Activated naive CD8-positive, alpha-beta T cell treated with anti-CD3 and anti-CD28 coated beads for 36 hours (primary cell): ENCODE results near the gene SKP2. TPM values are rescaled to one million over a fixed set of nuclear protein-coding genes. Genes with fewer than 3 reads are reported as not detected.
"Not testable (repeated sequence)": the region's sequence is repeated elsewhere in the genome, so short reads cannot be mapped to it uniquely, and the experiment has no call there.

Experiments used
- DNase-seq: peaks from one replicate; pipeline ENCODE4 v3.0.0; 2021
- H3K27ac Mint-ChIP-seq: one replicate; pipeline ENCODE4 v1.8.0; 2022; ENCODE audit warnings: mild to moderate bottlenecking, moderate library complexity, mixed read lengths
- H3K27me3 Mint-ChIP-seq: one replicate; pipeline ENCODE4 v1.8.0; 2022; ENCODE audit warnings: mild to moderate bottlenecking, mixed read lengths
- H3K36me3 Mint-ChIP-seq: one replicate; pipeline ENCODE4 v1.8.0; 2021; ENCODE audit warnings: mild to moderate bottlenecking, mixed read lengths
- H3K4me1 Mint-ChIP-seq: one replicate; pipeline ENCODE4 v1.8.0; 2021; ENCODE audit warnings: mixed read lengths
- H3K4me3 Mint-ChIP-seq: one replicate; pipeline ENCODE4 v1.8.0; 2022; ENCODE audit warnings: mild to moderate bottlenecking, moderate library complexity, mixed read lengths
- H3K9me3 Mint-ChIP-seq: one replicate; pipeline ENCODE4 v1.8.0; 2022; ENCODE audit warnings: mixed read lengths
- total RNA-seq, 2 experiments: library from RNA; stranded (reverse); gene quantifications; one replicate each; pipeline ENCODE4 v1.2.3, GENCODE V29; 2021

SKP2 gene
- total RNA-seq = 10 to 100 TPM; 61.6 to 63.4 TPM

- peaks cover 36% of the 10 kb centered on the region for H3K36me3 Mint-ChIP-seq
- H3K27me3 Mint-ChIP-seq = no peaks in the 10 kb centered on the region
- DNase-seq = peak; percentile 97
- peak within 1 kb of the TSS; percentile 93 for H3K27ac Mint-ChIP-seq
- H3K9me3 Mint-ChIP-seq = no peaks in the 10 kb centered on the region
- peak within 1 kb of the TSS; percentile 88 for H3K4me3 Mint-ChIP-seq
- H3K4me1 Mint-ChIP-seq = peaks cover 47% of the 10 kb centered on the region
These were observed at the start of gene SKP2, which contains the start of gene LMBRD2 for GRCh38 chr5:36151434-36152323. SKP2 (plus strand) TSS chr5:36152111; CDS start chr5:36152263, 152 bp downstream. LMBRD2 (minus strand) TSS chr5:36151887; CDS start chr5:36143349, 8,538 bp downstream.

GRCh38 chr5:36105819-36106218, 46.1 kb upstream of the SKP2 start:
- Mint-ChIP-seq H3K27me3 (no peaks in the 10 kb centered on the region), H3K4me3 (no peak overlapping the region), H3K9me3 (no peaks in the 10 kb centered on the region), H3K36me3 (peaks cover 23% of the 10 kb centered on the region), H3K4me1 (no peaks in the 10 kb centered on the region), H3K27ac (no peak overlapping the region)
- DNase-seq = no peak

GRCh38 chr5:36108758-36109460, 43.0 kb upstream of the SKP2 start:
- Mint-ChIP-seq H3K27ac (no peak overlapping the region), H3K27me3 (no peaks in the 10 kb centered on the region), H3K4me1 (no peaks in the 10 kb centered on the region), H3K36me3 (peaks cover 22% of the 10 kb centered on the region), H3K9me3 (no peaks in the 10 kb centered on the region), H3K4me3 (no peak overlapping the region)
- no peak for DNase-seq

DNA sequence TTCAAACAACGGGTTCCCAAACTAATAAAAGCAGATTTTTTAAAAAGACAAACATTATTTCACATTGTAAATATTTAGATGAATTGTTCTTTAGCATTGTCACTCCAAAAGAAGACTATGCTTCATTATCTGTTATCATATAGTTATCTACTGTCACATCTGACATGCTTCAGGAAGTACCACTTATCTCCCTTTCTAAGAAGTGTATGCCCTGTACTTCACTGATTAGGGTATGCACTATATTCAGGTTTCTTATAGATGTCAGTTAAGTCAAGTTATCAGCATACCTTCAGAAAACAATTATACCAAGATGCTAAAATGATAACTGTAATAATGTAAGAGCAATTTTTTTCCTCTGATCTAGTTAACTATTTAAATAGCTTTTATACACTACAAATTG, 40.7 kb upstream of the SKP2 start:
- Mint-ChIP-seq H3K4me1 (no peaks in the 10 kb centered on the region), H3K36me3 (peaks cover 25% of the 10 kb centered on the region), H3K4me3 (no peak overlapping the region), H3K9me3 (no peaks in the 10 kb centered on the region), H3K27ac (no peak overlapping the region), H3K27me3 (no peaks in the 10 kb centered on the region)
- no peak for DNase-seq

- DNase-seq = no peak
- Mint-ChIP-seq H3K4me1 (peaks cover 7% of the 10 kb centered on the region), H3K27ac (no peak overlapping the region), H3K36me3 (peaks cover 44% of the 10 kb centered on the region), H3K27me3 (no peaks in the 10 kb centered on the region), H3K9me3 (peaks cover 16% of the 10 kb centered on the region), H3K4me3 (no peak overlapping the region)
These were observed 26.0 kb upstream of the SKP2 start for GRCh38 chr5:36125868-36126267.

DNA sequence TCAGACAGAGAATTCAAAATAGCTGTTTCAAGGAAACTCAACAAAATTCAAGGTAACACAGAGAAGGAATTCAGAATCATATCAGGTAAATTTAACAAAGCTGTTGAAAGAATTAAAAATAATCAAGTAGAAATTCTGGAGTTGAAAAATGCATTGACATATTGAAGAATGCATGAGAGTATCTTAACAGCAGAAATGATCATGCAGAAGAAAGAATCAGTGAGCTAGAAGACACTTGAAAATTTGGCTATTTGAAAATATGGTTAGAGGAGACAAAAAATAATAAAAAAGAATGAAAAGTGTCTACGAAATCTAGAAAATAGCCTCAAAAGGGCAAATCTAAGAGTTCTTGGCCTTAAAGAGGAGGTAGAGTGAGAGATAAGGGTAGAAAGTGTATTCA, 23.1 kb upstream of the SKP2 start:
- Mint-ChIP-seq H3K4me1 (peaks cover 11% of the 10 kb centered on the region), H3K27ac (no peak overlapping the region), H3K36me3 (peaks cover 56% of the 10 kb centered on the region), H3K4me3 (no peak overlapping the region), H3K27me3 (no peaks in the 10 kb centered on the region), H3K9me3 (peaks cover 16% of the 10 kb centered on the region)
- DNase-seq = no peak

DNA sequence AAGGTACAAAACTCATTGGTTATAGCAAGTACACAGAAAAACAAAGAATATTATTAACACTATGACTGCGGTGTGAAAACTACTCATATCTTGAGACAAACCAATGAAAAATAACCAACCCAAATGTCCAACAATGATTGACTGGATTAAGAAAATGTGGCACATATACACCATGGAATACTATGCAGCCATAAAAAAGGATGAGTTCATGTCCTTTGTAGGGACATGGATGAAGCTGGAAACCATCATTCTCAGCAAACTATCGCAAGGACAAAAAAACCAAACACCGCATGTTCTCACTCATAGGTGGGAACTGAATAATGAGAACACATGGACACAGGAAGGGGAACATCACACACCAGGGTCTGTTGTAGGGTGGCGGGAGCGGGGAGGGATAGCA, 22.2 kb upstream of the SKP2 start:
- H3K4me3 Mint-ChIP-seq, DNase-seq, H3K27me3 Mint-ChIP-seq, H3K27ac Mint-ChIP-seq: not testable (repeated sequence)
- peaks cover 11% of the 10 kb centered on the region for H3K4me1 Mint-ChIP-seq
- peaks cover 56% of the 10 kb centered on the region for H3K36me3 Mint-ChIP-seq
- H3K9me3 Mint-ChIP-seq = peaks cover 16% of the 10 kb centered on the region

DNA sequence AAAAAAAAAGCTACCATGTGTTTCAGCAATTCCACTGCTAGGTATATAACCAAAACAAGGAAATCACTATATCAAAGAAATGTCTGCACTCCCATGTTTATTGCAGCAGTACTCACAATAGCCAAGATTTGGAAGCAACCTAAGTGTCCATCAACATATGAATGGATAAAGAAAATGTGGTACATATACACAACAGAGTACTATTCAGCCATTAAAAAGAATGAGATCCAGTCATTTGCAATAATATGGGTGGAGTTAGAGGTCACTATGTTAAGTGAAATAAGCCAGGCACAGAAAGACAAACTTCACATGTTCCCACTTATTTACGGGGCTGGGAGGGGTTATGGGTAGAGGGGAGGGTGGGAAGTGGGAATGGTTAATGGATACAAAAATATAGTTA, 18.9 kb upstream of the SKP2 start:
- H3K36me3 Mint-ChIP-seq = peaks cover 52% of the 10 kb centered on the region
- H3K9me3 Mint-ChIP-seq = peaks cover 14% of the 10 kb centered on the region
- H3K4me3 Mint-ChIP-seq, H3K27me3 Mint-ChIP-seq, DNase-seq, H3K27ac Mint-ChIP-seq, H3K4me1 Mint-ChIP-seq: not testable (repeated sequence)

- no peak overlapping the region for H3K4me3 Mint-ChIP-seq
- H3K4me1 Mint-ChIP-seq = peaks cover 3% of the 10 kb centered on the region
- peaks cover 52% of the 10 kb centered on the region for H3K36me3 Mint-ChIP-seq
- DNase-seq = no peak
- H3K27ac Mint-ChIP-seq = no peak overlapping the region
- no peaks in the 10 kb centered on the region for H3K27me3 Mint-ChIP-seq
- H3K9me3 Mint-ChIP-seq = peaks cover 4% of the 10 kb centered on the region
These were observed 15.9 kb upstream of the SKP2 start for GRCh38 chr5:36135988-36136387.

DNA sequence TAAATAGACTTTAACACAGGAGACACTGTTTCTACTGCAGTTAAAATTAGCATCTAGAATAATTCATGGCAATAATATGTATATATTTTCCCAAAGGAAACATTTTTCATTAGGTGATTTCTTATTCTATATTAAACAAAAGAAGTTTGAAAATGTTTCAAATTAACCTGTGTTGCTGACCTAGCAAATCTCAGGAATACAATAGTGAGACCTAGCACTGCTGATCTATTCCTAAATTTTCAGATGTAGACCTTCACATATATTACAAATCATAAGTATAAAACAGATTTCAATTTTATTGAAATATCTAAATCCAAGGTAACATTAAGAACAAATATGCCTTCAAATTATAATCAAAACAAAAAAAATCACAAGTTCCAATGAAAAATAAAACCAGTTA, 15.3 kb upstream of the SKP2 start:
- DNase-seq = no peak
- Mint-ChIP-seq H3K36me3 (peaks cover 49% of the 10 kb centered on the region), H3K27ac (no peak overlapping the region), H3K9me3 (peaks cover 4% of the 10 kb centered on the region), H3K4me3 (no peak overlapping the region), H3K4me1 (peaks cover 2% of the 10 kb centered on the region), H3K27me3 (no peaks in the 10 kb centered on the region)

DNA sequence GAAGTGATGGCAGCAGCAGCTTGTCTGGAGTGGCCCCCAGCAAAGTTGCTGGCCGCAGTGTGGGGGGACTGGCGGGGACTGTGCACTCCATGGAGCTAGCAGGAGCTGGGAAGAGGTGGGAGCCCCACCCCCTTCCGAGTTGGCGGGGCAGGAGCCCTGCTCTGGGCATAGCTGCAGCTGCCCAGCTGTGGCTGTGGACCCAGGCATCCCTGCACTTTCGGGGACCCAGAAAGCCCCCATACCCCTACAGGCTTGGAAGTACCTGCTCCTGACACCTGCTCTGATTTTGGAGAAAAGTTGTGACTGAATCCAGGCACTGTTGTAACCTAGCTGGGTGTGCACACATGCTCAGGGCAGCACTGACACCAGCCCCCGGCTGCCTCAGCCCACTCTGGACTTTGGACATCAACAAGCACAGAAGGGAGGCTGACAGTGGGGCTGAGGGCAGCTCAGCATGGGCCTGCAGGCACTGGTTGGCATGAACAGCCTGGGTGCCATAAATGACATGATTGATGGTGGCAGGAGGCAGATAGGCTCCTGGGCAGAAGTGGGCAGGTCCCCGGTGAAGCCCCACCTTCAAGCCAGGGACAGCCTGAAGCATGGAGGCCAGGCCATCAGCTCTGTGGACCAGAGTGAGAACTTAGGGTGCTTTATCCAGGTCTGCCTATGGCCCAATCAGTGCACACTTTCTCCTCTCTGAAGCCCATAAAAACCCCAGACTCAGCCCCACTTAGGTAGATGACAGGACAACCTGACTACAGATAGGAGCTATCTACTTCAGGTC, 12.8 kb upstream of the SKP2 start:
- Mint-ChIP-seq H3K4me3 (no peak overlapping the region), H3K27ac (no peak overlapping the region)

DNA sequence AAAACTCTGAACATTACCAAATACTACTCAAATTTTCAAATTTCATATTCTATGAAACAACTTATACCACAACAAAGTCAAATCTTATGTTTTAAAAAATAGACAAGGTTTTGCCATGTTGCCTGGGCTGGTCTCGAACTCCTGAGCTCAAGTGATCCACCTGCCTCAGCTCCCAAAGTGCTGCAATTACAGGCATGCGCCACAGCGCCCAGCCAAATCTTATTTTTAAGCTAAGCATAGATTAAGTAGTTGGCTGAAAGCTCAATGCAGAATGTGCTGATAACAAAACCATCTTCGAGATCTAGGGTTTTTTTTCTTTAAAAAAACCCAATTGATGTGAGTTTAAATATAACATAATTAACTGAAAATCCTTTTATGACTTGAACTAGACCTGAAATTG, 6.6 kb upstream of the SKP2 start:
- Mint-ChIP-seq H3K27ac (no peak overlapping the region), H3K4me1 (peaks cover 23% of the 10 kb centered on the region), H3K36me3 (peaks cover 17% of the 10 kb centered on the region), H3K4me3 (no peak overlapping the region), H3K9me3 (peaks cover 2% of the 10 kb centered on the region), H3K27me3 (no peaks in the 10 kb centered on the region)
- DNase-seq = no peak

More for the DNA sequence above, 12.8 kb upstream of the SKP2 start:
- no peak for DNase-seq
- H3K9me3 Mint-ChIP-seq = peaks cover 4% of the 10 kb centered on the region
- no peaks in the 10 kb centered on the region for H3K4me1 Mint-ChIP-seq
- H3K27me3 Mint-ChIP-seq = no peaks in the 10 kb centered on the region
- peaks cover 45% of the 10 kb centered on the region for H3K36me3 Mint-ChIP-seq

- H3K27ac Mint-ChIP-seq = no peak overlapping the region
- no peaks in the 10 kb centered on the region for H3K27me3 Mint-ChIP-seq
- H3K9me3 Mint-ChIP-seq = no peaks in the 10 kb centered on the region
- DNase-seq = no peak
- peaks cover 27% of the 10 kb centered on the region for H3K4me1 Mint-ChIP-seq
- H3K4me3 Mint-ChIP-seq = no peak overlapping the region
- H3K36me3 Mint-ChIP-seq = peaks cover 9% of the 10 kb centered on the region
These were observed 5.5 kb upstream of the SKP2 start for GRCh38 chr5:36146390-36146789.

DNA sequence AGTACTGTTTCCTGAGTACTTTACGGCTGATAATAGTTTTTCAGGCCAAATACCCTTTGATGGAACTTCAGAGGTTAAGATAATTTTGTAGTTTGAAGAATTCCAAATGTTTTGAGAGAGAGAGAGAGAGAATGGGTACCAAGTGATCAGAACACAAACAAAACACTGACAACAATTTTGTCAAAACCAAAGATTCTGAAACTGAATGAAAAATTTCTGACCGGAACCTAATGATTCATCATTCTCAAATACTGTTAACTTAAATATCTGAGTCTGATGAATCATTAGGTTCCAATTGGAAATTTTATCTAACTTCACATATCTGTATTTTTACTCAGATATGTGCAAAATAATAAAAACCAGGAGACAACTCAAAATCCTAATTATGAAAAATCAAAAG, 4.2 kb upstream of the SKP2 start:
- Mint-ChIP-seq H3K4me1 (peaks cover 27% of the 10 kb centered on the region), H3K36me3 (peaks cover 14% of the 10 kb centered on the region), H3K4me3 (no peak overlapping the region), H3K27ac (no peak overlapping the region), H3K9me3 (no peaks in the 10 kb centered on the region), H3K27me3 (no peaks in the 10 kb centered on the region)
- DNase-seq = no peak
